DMS114 treated with DMSO at 0.1 percent for 48 hours (cell line): ENCODE data around the gene BLZF1.
"Not testable (repeated sequence)": the region's sequence is repeated elsewhere in the genome, so short reads cannot be mapped to it uniquely, and the experiment has no call there.

Experiments used
- DNase-seq: peaks from one replicate; lab custom pipeline; 2025; ENCODE audit not compliant: unreplicated experiment; lab: John Stamatoyannopoulos, UW

BLZF1 gene

GRCh38 chr1:169360415-169360814, 7.6 kb upstream of the BLZF1 start:
- DNase-seq: no peak

- no peak for DNase-seq
Measured at GRCh38 chr1:169361281-169361680, 6.7 kb upstream of the BLZF1 start.

GRCh38 chr1:169363046-169363730, 4.8 kb upstream of the BLZF1 start:
- DNase-seq: no peak

GRCh38 chr1:169364948-169365347, 3.0 kb upstream of the BLZF1 start:
- DNase-seq: no peak

GRCh38 chr1:169367096-169367685, 804 bp upstream of the BLZF1 start:
- DNase-seq: no peak

GRCh38 chr1:169368406-169368769, 393 bp downstream of the BLZF1 start:
- no peak for DNase-seq

GRCh38 chr1:169371404-169371803, 3.4 kb downstream of the BLZF1 start:
- DNase-seq: no peak

GRCh38 chr1:169381162-169381561, 13.2 kb downstream of the BLZF1 start:
- no peak for DNase-seq

GRCh38 chr1:169383449-169383848, 15.5 kb downstream of the BLZF1 start:
- no peak for DNase-seq

- no peak for DNase-seq
Measured at GRCh38 chr1:169387399-169387798, 19.4 kb downstream of the BLZF1 start.

- no peak for DNase-seq
Measured at GRCh38 chr1:169390303-169390702, 22.3 kb downstream of the BLZF1 start.

GRCh38 chr1:169392406-169392805, 24.4 kb downstream of the BLZF1 start:
- DNase-seq: no peak

- DNase-seq: no peak
Measured at GRCh38 chr1:169395955-169396354, 28.0 kb downstream of the BLZF1 start.

- not testable (repeated sequence) for DNase-seq
Measured at GRCh38 chr1:169402578-169402977, 34.6 kb downstream of the BLZF1 start.

GRCh38 chr1:169408340-169408739, 40.3 kb downstream of the BLZF1 start:
- DNase-seq: not testable (repeated sequence)

GRCh38 chr1:169414952-169415351, 47.0 kb downstream of the BLZF1 start:
- no peak for DNase-seq

GRCh38 chr1:169421309-169421708, 53.3 kb downstream of the BLZF1 start:
- no peak for DNase-seq

- DNase-seq: no peak
Measured at GRCh38 chr1:169426174-169426705, 58.2 kb downstream of the BLZF1 start.

- DNase-seq: peak; percentile 82
Measured at GRCh38 chr1:169427081-169427641, 59.2 kb downstream of the BLZF1 start, which contains the start of gene CCDC181. Gene CCDC181 (minus strand): TSS chr1:169427474. CDS start chr1:169424927, 2,547 bp downstream.
